AG09319 (cell line): ENCODE results near the gene GALNT17.

Experiments
- DNase-seq: peaks from one replicate; pipeline ENCODE4 v3.0.0-alpha.2; 2010; ENCODE audit warnings: low read depth; ENCODE audit errors: extremely low read depth
- CTCF ChIP-seq: IDR thresholded peaks from 2 replicates; pipeline ENCODE4 v1.5.1; 2011; ENCODE audit warnings: low read depth, mild to moderate bottlenecking, inconsistent platforms, low read length, moderate library complexity

The GALNT17 gene

DNA sequence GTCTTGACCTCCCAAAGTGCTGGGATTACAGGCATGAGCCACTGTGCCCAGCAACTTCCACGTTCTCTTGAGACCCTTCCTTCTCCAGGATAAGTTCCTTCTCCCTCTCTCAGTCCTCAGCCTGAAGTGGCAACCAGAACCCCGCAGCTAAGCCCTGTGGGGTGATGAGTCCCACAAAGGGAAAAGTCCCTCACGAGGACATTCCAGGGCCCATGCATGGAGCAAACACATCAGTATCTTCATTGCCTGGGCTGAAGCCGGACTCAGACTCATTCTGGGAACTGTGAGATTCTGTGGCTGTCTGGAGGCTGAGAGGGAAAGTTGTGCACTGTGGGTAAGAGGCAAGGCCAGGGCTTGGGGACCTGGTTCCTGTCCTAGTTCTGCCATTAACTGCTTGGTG, 622.9 kb downstream of the GALNT17 start:
- DNase-seq = no peak
- TF ChIP-seq CTCF = no peak

- no peak for DNase-seq
- no peak for TF ChIP-seq CTCF
Observed at GRCh38 chr7:71761336-71761735, 629.4 kb downstream of the GALNT17 start.
